IMR-90 (cell line): ENCODE results near the gene LYZL1. TPM values are rescaled to one million over a fixed set of nuclear protein-coding genes. Genes with fewer than 3 reads are reported as not detected.

Experiments
- ATAC-seq: fragments of 200-7000 bp; cut with Tn5 transposase; 2 replicates; pipeline ENCODE4 v1.9.1; 2020; ENCODE audit warnings: low read depth, mild to moderate bottlenecking, moderate library complexity
- BruUV-seq: library from RNA; stranded (reverse); fragments of 400-500 nt; replicated peaks from 2 replicates; lab custom pipeline; 2021; lab: Mats Ljungman, UMichigan
- CTCF ChIA-PET: fragments of 300-600 bp; formaldehyde crosslinking; extraction: SDS; loops from one replicate; lab custom pipeline; 2021; ENCODE audit warnings: antibody characterized with exemption; lab: Yijun Ruan, JAX
- POLR2A ChIA-PET: fragments of 300-600 bp; sonication (Branson Sonifier 250); formaldehyde crosslinking; loops from one replicate; lab custom pipeline; 2022; ENCODE audit warnings: antibody characterized with exemption; ENCODE audit not compliant: unreplicated experiment; lab: Charles Lee
- DNase-seq: peaks from one replicate; pipeline ENCODE4 v3.0.0; 2013
- H2AFZ ChIP-seq: replicated peaks from 2 replicates; pipeline ENCODE3; 2013; ENCODE audit warnings: low read length, mild to moderate bottlenecking; ENCODE audit not compliant: poor library complexity
- H2AK5ac ChIP-seq: 2 replicates; pipeline ENCODE4 v1.6.1; 2013; ENCODE audit warnings: low read depth, low read length, inconsistent platforms
- H2AK9ac ChIP-seq: replicated peaks from 2 replicates; pipeline ENCODE3; 2013; ENCODE audit warnings: mild to moderate bottlenecking, low read depth, low read length, moderate library complexity; ENCODE audit not compliant: poor library complexity
- H2BK120ac ChIP-seq: 2 replicates; pipeline ENCODE4 v1.6.1; 2013; ENCODE audit warnings: low read depth, low read length, inconsistent platforms
- H2BK15ac ChIP-seq: 3 replicates; pipeline ENCODE4 v1.6.1; 2013; ENCODE audit warnings: low read depth, low read length, inconsistent platforms
- H2BK20ac ChIP-seq: 2 replicates; pipeline ENCODE4 v1.6.1; 2013; ENCODE audit warnings: low read depth, mild to moderate bottlenecking, inconsistent platforms, low read length, moderate library complexity
- H2BK5ac ChIP-seq: 2 replicates; pipeline ENCODE4 v1.6.1; 2013; ENCODE audit warnings: mild to moderate bottlenecking, low read depth, low read length, inconsistent platforms; ENCODE audit not compliant: poor library complexity, severe bottlenecking
- H3K14ac ChIP-seq: replicated peaks from 2 replicates; pipeline ENCODE4 v1.6.1; 2013; ENCODE audit warnings: low read depth, low read length, inconsistent platforms
- H3K18ac ChIP-seq: 2 replicates; pipeline ENCODE4 v1.6.1; 2013; ENCODE audit warnings: low read depth, low read length, control low read depth
- H3K23ac ChIP-seq: 2 replicates; pipeline ENCODE4 v1.6.1; 2013; ENCODE audit warnings: low read depth, low read length, inconsistent platforms
- H3K27ac ChIP-seq: 2 replicates; pipeline ENCODE4 v1.5.1; 2013; ENCODE audit warnings: mild to moderate bottlenecking, control low read depth, low read length; ENCODE audit not compliant: insufficient read depth
- H3K27me3 ChIP-seq: 2 replicates; pipeline ENCODE4 v1.6.1; 2013; ENCODE audit warnings: low read length; ENCODE audit not compliant: control insufficient read depth, insufficient read depth
- H3K36me3 ChIP-seq: 2 replicates; pipeline ENCODE4 v1.6.1; 2013; ENCODE audit warnings: low read length, mixed read lengths; ENCODE audit not compliant: control insufficient read depth, insufficient read depth
- H3K4ac ChIP-seq: 2 replicates; pipeline ENCODE4 v1.6.1; 2013; ENCODE audit warnings: low read depth, low read length, inconsistent platforms
- H3K4me1 ChIP-seq: 2 replicates; pipeline ENCODE4 v1.6.1; 2013; ENCODE audit warnings: low read length, mixed read lengths; ENCODE audit not compliant: control insufficient read depth, insufficient read depth
- H3K4me2 ChIP-seq: 2 replicates; pipeline ENCODE4 v1.6.1; 2013; ENCODE audit warnings: low read depth, mild to moderate bottlenecking, control low read depth, low read length, moderate library complexity
- H3K4me3 ChIP-seq: 2 replicates; pipeline ENCODE4 v1.5.1; 2013; ENCODE audit warnings: low read depth, mild to moderate bottlenecking, control low read depth, low read length, moderate library complexity; ENCODE audit not compliant: insufficient read depth
- H3K56ac ChIP-seq: 2 replicates; pipeline ENCODE4 v1.6.1; 2013; ENCODE audit warnings: low read length, inconsistent platforms; ENCODE audit not compliant: insufficient read depth; ENCODE audit errors: extremely low read depth
- H3K79me1 ChIP-seq, 2 experiments: 2 replicates each; pipeline ENCODE4 v1.6.1; 2013; ENCODE audit warnings: low read length in 2 of 2, inconsistent platforms in 1 of 2, low read depth in 1 of 2
- H3K9ac ChIP-seq: 2 replicates; pipeline ENCODE4 v1.6.1; 2013; ENCODE audit warnings: low read depth, low read length, control low read depth
- H3K9me1 ChIP-seq: 2 replicates; pipeline ENCODE4 v1.6.1; 2013; ENCODE audit warnings: low read length, inconsistent platforms; ENCODE audit not compliant: insufficient read depth
- H3K9me3 ChIP-seq: 2 replicates; pipeline ENCODE4 v1.6.1; 2013; ENCODE audit warnings: low read length; ENCODE audit not compliant: control insufficient read depth, insufficient read depth
- H4K20me1 ChIP-seq: 2 replicates; pipeline ENCODE4 v1.6.1; 2013; ENCODE audit warnings: low read length, inconsistent platforms; ENCODE audit not compliant: insufficient read depth
- H4K5ac ChIP-seq: 2 replicates; pipeline ENCODE4 v1.6.1; 2013; ENCODE audit warnings: mild to moderate bottlenecking, low read depth, low read length, control low read depth
- H4K8ac ChIP-seq, 2 experiments: 2 replicates each; pipeline ENCODE4 v1.6.1; 2013; ENCODE audit warnings: low read depth in 2 of 2, low read length in 2 of 2, control low read depth in 1 of 2, inconsistent platforms in 1 of 2
- H4K91ac ChIP-seq: 2 replicates; pipeline ENCODE4 v1.6.1; 2013; ENCODE audit warnings: low read depth, low read length, inconsistent platforms; ENCODE audit not compliant: insufficient read depth
- MAFK ChIP-seq: IDR thresholded peaks from 2 replicates; pipeline ENCODE4 v1.6.1; 2012; ENCODE audit warnings: low read depth, low read length, improper control_type of control experiment
- MAZ ChIP-seq: IDR thresholded peaks from 2 replicates; pipeline ENCODE4 v1.6.1; 2012; ENCODE audit warnings: low read depth, mild to moderate bottlenecking, low read length, improper control_type of control experiment, moderate library complexity, borderline replicate concordance
- RAD21 ChIP-seq: IDR thresholded peaks from 2 replicates; pipeline ENCODE4 v1.6.1; 2012; ENCODE audit warnings: low read length, improper control_type of control experiment
- RCOR1 ChIP-seq: IDR thresholded peaks from 2 replicates; pipeline ENCODE4 v1.6.1; 2012; ENCODE audit warnings: mild to moderate bottlenecking, low read length, improper control_type of control experiment; ENCODE audit not compliant: insufficient replicate concordance
- RFX5 ChIP-seq: IDR thresholded peaks from 2 replicates; pipeline ENCODE4 v1.8.0; 2012; ENCODE audit warnings: low read depth, mild to moderate bottlenecking, low read length, moderate library complexity
- SMC3 ChIP-seq: fragments of 150-350 bp; IDR thresholded peaks from 2 replicates; pipeline ENCODE4 v1.6.1; 2016; ENCODE audit warnings: low read depth, mild to moderate bottlenecking, antibody characterized with exemption, low read length, moderate library complexity
- WGBS, 2 experiments: methylation state at CpG; one replicate each; pipeline versions ENCODE4 v1.1.5 to v1.1.7; 2013; ENCODE audit warnings: missing lambda C conversion rate in 2 of 2; ENCODE audit not compliant: insufficient read length in 1 of 2; ENCODE audit errors: extremely low coverage in 2 of 2; 5-methylcytosine and 5-hydroxymethylcytosine counted together
- dilution Hi-C: fragments of 300-500 bp; cut with HindIII; formaldehyde crosslinking; loops from one replicate; pipeline ENCODE4 v1.14.3; 2018; ENCODE audit warnings: low sequenced_read_pairs; ENCODE audit not compliant: unreplicated experiment
- in situ Hi-C: fragments of 300-500 bp; cut with MboI; formaldehyde crosslinking; loops from 3 replicates; pipeline ENCODE4 v1.14.3; 2019; ENCODE audit warnings: low sequenced_read_pairs, inconsistent platforms, mixed read lengths
- intact Hi-C: fragments of 100-400 bp; cut with micrococcal nuclease; formaldehyde crosslinking; loops from 2 replicates; pipeline ENCODE4 v1.10.0; 2022
- polyA plus RNA-seq, 3 experiments: library from polyadenylated mRNA; depleted of rRNA; stranded (reverse); fragments of >200 nt; gene quantifications; 2 replicates each; pipeline ENCODE4 v1.2.3, GENCODE V29; 2012; ENCODE audit warnings: low replicate concordance in 1 of 3
- total RNA-seq: library from RNA; depleted of rRNA; stranded (reverse); fragments of >200 nt; gene quantifications from 2 replicates; pipeline ENCODE4 v1.2.3, GENCODE V29; 2012
- TF ChIP-seq, protein P1 (sequence below): fragments of 150-350 bp; IDR thresholded peaks from 2 replicates; pipeline ENCODE4 v1.6.1; 2016; ENCODE audit warnings: low read depth, mild to moderate bottlenecking, low read length, moderate library complexity, borderline replicate concordance
- TF ChIP-seq, protein P2 (sequence below): conservative IDR thresholded peaks from 2 replicates; pipeline ENCODE4 v1.5.1; 2012; ENCODE audit warnings: mild to moderate bottlenecking, low read depth, low read length, improper control_type of control experiment

The LYZL1 gene
- total and polyA plus RNA-seq, 2 of the 4 experiments (the other 2 are of a cell fraction), result not detected

DNA sequence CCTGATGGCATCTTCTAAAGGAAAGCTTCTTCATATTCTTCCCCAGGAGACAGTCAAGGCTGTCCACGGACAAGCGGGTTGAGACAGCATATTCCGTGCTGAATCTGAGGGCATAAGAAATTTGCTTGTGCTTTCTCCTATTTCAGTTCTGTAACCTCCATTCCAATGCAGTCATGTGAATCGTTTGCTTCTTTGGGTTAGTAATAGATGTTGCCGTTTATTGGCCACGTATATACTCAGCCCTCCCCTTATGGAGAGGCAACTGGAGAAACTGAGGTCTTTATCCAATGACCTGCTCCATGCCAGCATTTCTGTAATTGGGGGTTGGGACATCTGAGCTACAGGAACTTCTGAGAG lies 38.9 kb downstream of the LYZL1 start (continued):
- TF ChIP-seq RAD21, result no peak
- TF ChIP-seq MAFK, result no peak
- TF ChIP-seq RCOR1, result no peak

DNA sequence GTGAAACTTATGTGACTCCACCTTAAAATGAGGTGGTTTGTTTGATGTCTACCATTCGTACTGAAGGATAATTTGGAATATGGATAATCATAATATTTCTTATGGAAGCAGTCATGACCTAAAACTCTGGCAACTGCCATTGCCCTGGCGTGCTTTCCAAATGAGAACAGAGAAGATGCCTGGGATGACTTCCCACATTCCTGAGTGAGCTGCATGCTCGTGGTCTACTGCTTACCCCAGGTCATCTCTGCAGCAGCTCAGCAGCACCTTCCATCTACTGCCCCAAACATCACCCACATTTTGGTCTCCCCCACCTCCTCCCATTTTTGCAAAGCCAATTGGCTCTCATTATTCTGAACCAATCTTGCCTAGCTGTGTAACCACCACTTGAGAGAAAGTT lies 40.1 kb downstream of the LYZL1 start:
- Histone ChIP-seq H2AK9ac (no peak overlapping the region), H4K91ac (no peak overlapping the region), H3K27ac (no peak overlapping the region), H3K14ac (no peak overlapping the region), H4K8ac (no peak overlapping the region), H3K23ac (no peak overlapping the region), H2BK120ac (no peak overlapping the region), H2AK5ac (no peak overlapping the region), H3K4me2 (no peak overlapping the region), H3K18ac (no peak overlapping the region), H2AFZ (peak overlapping the region; percentile 60), H2BK20ac (no peak overlapping the region), H4K20me1 (no peaks in the 10 kb centered on the region), H2BK15ac (no peak overlapping the region), H3K79me1 (no peaks in the 10 kb centered on the region), H3K4me3 (no peak overlapping the region), H3K9me1 (no peaks in the 10 kb centered on the region), H3K4ac (no peak overlapping the region), H3K9ac (no peak overlapping the region), H3K27me3 (peaks cover 36% of the 10 kb centered on the region), H2BK5ac (no peak overlapping the region), H4K5ac (no peak overlapping the region), H3K36me3 (no peaks in the 10 kb centered on the region), H3K9me3 (no peaks in the 10 kb centered on the region), H3K56ac (no peak overlapping the region), H3K4me1 (peaks cover 4% of the 10 kb centered on the region)
- WGBS, 2 experiments, result 10% methylated on average over 2 of the region's 3 CpGs; no CpG with 5 or more reads in 1 of the 2 experiments
- no peak for TF ChIP-seq RFX5
- TF ChIP-seq, protein P1, sequence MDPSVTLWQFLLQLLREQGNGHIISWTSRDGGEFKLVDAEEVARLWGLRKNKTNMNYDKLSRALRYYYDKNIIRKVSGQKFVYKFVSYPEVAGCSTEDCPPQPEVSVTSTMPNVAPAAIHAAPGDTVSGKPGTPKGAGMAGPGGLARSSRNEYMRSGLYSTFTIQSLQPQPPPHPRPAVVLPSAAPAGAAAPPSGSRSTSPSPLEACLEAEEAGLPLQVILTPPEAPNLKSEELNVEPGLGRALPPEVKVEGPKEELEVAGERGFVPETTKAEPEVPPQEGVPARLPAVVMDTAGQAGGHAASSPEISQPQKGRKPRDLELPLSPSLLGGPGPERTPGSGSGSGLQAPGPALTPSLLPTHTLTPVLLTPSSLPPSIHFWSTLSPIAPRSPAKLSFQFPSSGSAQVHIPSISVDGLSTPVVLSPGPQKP, result no peak
- no peak for TF ChIP-seq RAD21
- TF ChIP-seq SMC3, result no peak
- TF ChIP-seq MAZ, result no peak
- TF ChIP-seq, protein P2, sequence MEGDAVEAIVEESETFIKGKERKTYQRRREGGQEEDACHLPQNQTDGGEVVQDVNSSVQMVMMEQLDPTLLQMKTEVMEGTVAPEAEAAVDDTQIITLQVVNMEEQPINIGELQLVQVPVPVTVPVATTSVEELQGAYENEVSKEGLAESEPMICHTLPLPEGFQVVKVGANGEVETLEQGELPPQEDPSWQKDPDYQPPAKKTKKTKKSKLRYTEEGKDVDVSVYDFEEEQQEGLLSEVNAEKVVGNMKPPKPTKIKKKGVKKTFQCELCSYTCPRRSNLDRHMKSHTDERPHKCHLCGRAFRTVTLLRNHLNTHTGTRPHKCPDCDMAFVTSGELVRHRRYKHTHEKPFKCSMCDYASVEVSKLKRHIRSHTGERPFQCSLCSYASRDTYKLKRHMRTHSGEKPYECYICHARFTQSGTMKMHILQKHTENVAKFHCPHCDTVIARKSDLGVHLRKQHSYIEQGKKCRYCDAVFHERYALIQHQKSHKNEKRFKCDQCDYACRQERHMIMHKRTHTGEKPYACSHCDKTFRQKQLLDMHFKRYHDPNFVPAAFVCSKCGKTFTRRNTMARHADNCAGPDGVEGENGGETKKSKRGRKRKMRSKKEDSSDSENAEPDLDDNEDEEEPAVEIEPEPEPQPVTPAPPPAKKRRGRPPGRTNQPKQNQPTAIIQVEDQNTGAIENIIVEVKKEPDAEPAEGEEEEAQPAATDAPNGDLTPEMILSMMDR, result no peak
- ChIA-PET POLR2A (no interaction called here), CTCF (no interaction called here)
- DNase-seq (peak; percentile 64), ATAC-seq (peak; percentile 88)
- intact Hi-C loops, result no loop called here
- dilution Hi-C loops, result no loop called here
- BruUV-seq, result no TSS peak
- in situ Hi-C loops, result no loop called here
